H1 (cell line): ENCODE data around the gene TVP23B. TPM values are rescaled to one million over a fixed set of nuclear protein-coding genes. Genes with fewer than 3 reads are reported as not detected.
"Not testable (repeated sequence)": the region's sequence is repeated elsewhere in the genome, so short reads cannot be mapped to it uniquely, and the experiment has no call there.

Source experiments
- CTCF ChIA-PET: fragments of 300-600 bp; sonication (Branson Sonifier 250); formaldehyde crosslinking; loops from one replicate; lab custom pipeline; 2021; ENCODE audit not compliant: partially characterized antibody; lab: Charles Lee
- POLR2A ChIA-PET: fragments of 300-600 bp; sonication (Branson Sonifier 250); formaldehyde crosslinking; loops from one replicate; lab custom pipeline; 2021; ENCODE audit warnings: inconsistent platforms; ENCODE audit not compliant: partially characterized antibody; lab: Charles Lee
- DNase-seq, 2 experiments: peaks; one replicate each; pipeline versions ENCODE4 v3.0.0 to v3.0.0-alpha.2; 2010 to 2022; ENCODE audit warnings: low spot score in 2 of 2, low read depth in 1 of 2, mixed read lengths in 1 of 2
- FAIRE-seq: peaks from 2 replicates; lab custom pipeline; 2011; peaks lifted over from hg19 to GRCh38; lab: Jason Lieb, UNC
- H2AFZ ChIP-seq: 2 replicates; pipeline ENCODE4 v1.8.1; 2012; ENCODE audit warnings: low read length, inconsistent platforms
- H2AK5ac ChIP-seq: 2 replicates; pipeline ENCODE4 v1.6.1; 2013; ENCODE audit warnings: low read depth, low read length
- H2BK120ac ChIP-seq: replicated peaks from 2 replicates; pipeline ENCODE3; 2013; ENCODE audit warnings: low read depth, low read length, inconsistent platforms
- H2BK12ac ChIP-seq: 2 replicates; pipeline ENCODE4 v1.6.1; 2013; ENCODE audit warnings: low read depth, low read length
- H2BK15ac ChIP-seq: 2 replicates; pipeline ENCODE4 v1.6.1; 2013; ENCODE audit warnings: low read length
- H2BK20ac ChIP-seq: 2 replicates; pipeline ENCODE4 v1.6.1; 2013; ENCODE audit warnings: low read length
- H2BK5ac ChIP-seq: 2 replicates; pipeline ENCODE4 v1.6.1; 2013; ENCODE audit warnings: low read depth, low read length
- H3K14ac ChIP-seq: 2 replicates; pipeline ENCODE4 v1.6.1; 2013; ENCODE audit warnings: inconsistent platforms; ENCODE audit not compliant: insufficient read length
- H3K18ac ChIP-seq: 2 replicates; pipeline ENCODE4 v1.6.1; 2013; ENCODE audit warnings: low read length; ENCODE audit errors: extremely low read depth
- H3K23ac ChIP-seq: 2 replicates; pipeline ENCODE4 v1.6.1; 2013; ENCODE audit warnings: inconsistent platforms; ENCODE audit not compliant: insufficient read length
- H3K23me2 ChIP-seq: 2 replicates; pipeline ENCODE4 v1.6.1; 2013; ENCODE audit warnings: low read depth, low read length
- H3K27ac ChIP-seq: 2 replicates; pipeline ENCODE4 v1.6.1; 2011; ENCODE audit warnings: low read depth, low read length, inconsistent platforms
- H3K27me3 ChIP-seq, 4 experiments: replicated peaks in 1 of 4; 1 replicate in 1 of 4; 2 replicates in 3 of 4; pipeline versions ENCODE4 v1.6.1 to v1.8.1; 2011 to 2013; ENCODE audit warnings: low read length in 3 of 4, mild to moderate bottlenecking in 3 of 4, inconsistent platforms in 2 of 4, mixed read lengths in 2 of 4, moderate library complexity in 1 of 4; ENCODE audit not compliant: control insufficient read depth in 3 of 4, insufficient read depth in 3 of 4; ENCODE audit errors: extremely low read depth in 1 of 4
- H3K36me3 ChIP-seq, 4 experiments: 2 replicates each; pipeline versions ENCODE4 v1.6.1 to v1.8.1; 2011 to 2013; ENCODE audit warnings: mild to moderate bottlenecking in 4 of 4, low read length in 3 of 4, moderate library complexity in 2 of 4, control low read depth in 1 of 4, inconsistent platforms in 1 of 4; ENCODE audit not compliant: insufficient read depth in 4 of 4, control insufficient read depth in 2 of 4
- H3K4ac ChIP-seq: replicated peaks from 2 replicates; pipeline ENCODE3; 2013; ENCODE audit warnings: low read length, low read depth, mixed read lengths, inconsistent platforms; ENCODE audit not compliant: insufficient read length
- H3K4me1 ChIP-seq, 4 experiments: replicated peaks in 1 of 4; 1 replicate in 1 of 4; 2 replicates in 3 of 4; pipeline versions ENCODE4 v1.6.1 to v1.8.1; 2011 to 2013; ENCODE audit warnings: low read length in 3 of 4, inconsistent platforms in 2 of 4, mixed read lengths in 1 of 4; ENCODE audit not compliant: insufficient read depth in 4 of 4, control insufficient read depth in 3 of 4
- H3K4me2 ChIP-seq, 2 experiments: 2 replicates each; pipeline versions ENCODE4 v1.6.1 to v1.8.1; 2011 to 2013; ENCODE audit warnings: low read depth in 2 of 2, low read length in 2 of 2, control low read depth in 1 of 2, inconsistent platforms in 1 of 2, mild to moderate bottlenecking in 1 of 2; ENCODE audit not compliant: insufficient read depth in 1 of 2
- H3K4me3 ChIP-seq, 4 experiments: fragments of 200-600, 300-600 bp in 1 of 4; sonication (generic), shearing (Covaris generic), sonication (Bioruptor Twin) in 1 of 4; 2 replicates each; pipeline versions ENCODE4 v1.5.1 to v1.8.1; 2011 to 2016; ENCODE audit warnings: low read length in 4 of 4, low read depth in 3 of 4, control low read depth in 2 of 4, inconsistent platforms in 2 of 4, mild to moderate bottlenecking in 2 of 4, mixed read lengths in 1 of 4, moderate library complexity in 1 of 4; ENCODE audit not compliant: insufficient read depth in 2 of 4; ENCODE audit errors: extremely low read depth in 1 of 4
- H3K56ac ChIP-seq: replicated peaks from 2 replicates; pipeline ENCODE3; 2013; ENCODE audit warnings: low read depth, mild to moderate bottlenecking, mixed read lengths, low read length, inconsistent platforms; ENCODE audit not compliant: insufficient read length
- H3K79me1 ChIP-seq: 2 replicates; pipeline ENCODE4 v1.6.1; 2013; ENCODE audit warnings: low read depth, low read length, control low read depth
- H3K79me2 ChIP-seq, 2 experiments: 2 replicates each; pipeline versions ENCODE4 v1.6.1 to v1.8.1; 2012 to 2013; ENCODE audit warnings: low read length in 2 of 2, mild to moderate bottlenecking in 2 of 2, inconsistent platforms in 1 of 2; ENCODE audit not compliant: insufficient read depth in 2 of 2, control insufficient read depth in 1 of 2
- H3K9ac ChIP-seq, 4 experiments: replicated peaks in 1 of 4; 1 replicate in 1 of 4; 2 replicates in 3 of 4; pipeline versions ENCODE4 v1.6.1 to v1.8.1; 2011 to 2013; ENCODE audit warnings: low read depth in 3 of 4, low read length in 3 of 4, control low read depth in 2 of 4, mild to moderate bottlenecking in 2 of 4, moderate library complexity in 2 of 4, inconsistent platforms in 1 of 4; ENCODE audit errors: extremely low read depth in 1 of 4
- H3K9me3 ChIP-seq, 2 experiments: 2 replicates each; pipeline versions ENCODE4 v1.6.1 to v1.8.1; 2012 to 2013; ENCODE audit warnings: mild to moderate bottlenecking in 2 of 2, moderate library complexity in 2 of 2, control low read depth in 1 of 2, inconsistent platforms in 1 of 2, low read depth in 1 of 2, low read length in 1 of 2, mixed read lengths in 1 of 2; ENCODE audit not compliant: insufficient read depth in 2 of 2
- H4K20me1 ChIP-seq, 2 experiments: replicated peaks in 1 of 2; 2 replicates each; pipeline versions ENCODE3 to v1.8.1; 2011 to 2013; ENCODE audit warnings: inconsistent platforms in 2 of 2, low read length in 2 of 2, mild to moderate bottlenecking in 1 of 2; ENCODE audit not compliant: insufficient read depth in 2 of 2, control insufficient read depth in 1 of 2
- H4K5ac ChIP-seq: 2 replicates; pipeline ENCODE4 v1.6.1; 2013; ENCODE audit warnings: low read length, low read depth, mixed read lengths, inconsistent platforms; ENCODE audit not compliant: insufficient read length
- H4K8ac ChIP-seq: 2 replicates; pipeline ENCODE4 v1.8.0; 2013; ENCODE audit warnings: mild to moderate bottlenecking, moderate library complexity, low read length, inconsistent platforms; ENCODE audit not compliant: insufficient read depth; ENCODE audit errors: extremely low read depth
- H4K91ac ChIP-seq: replicated peaks from 2 replicates; pipeline ENCODE3; 2013; ENCODE audit warnings: low read length, mixed read lengths, inconsistent platforms; ENCODE audit not compliant: insufficient read length
- WGBS, 2 experiments: shearing (Covaris generic) in 1 of 2; methylation state at CpG; one replicate each; pipeline versions ENCODE4 v1.1.6 to v1.1.7; 2013 to 2015; ENCODE audit warnings: low lambda C conversion rate in 2 of 2, mixed read lengths in 2 of 2, inconsistent platforms in 1 of 2, low coverage in 1 of 2, missing lambda C conversion rate in 1 of 2; ENCODE audit not compliant: insufficient replicate concordance in 2 of 2, insufficient coverage in 1 of 2, insufficient read length in 1 of 2; ENCODE audit errors: extremely low coverage in 1 of 2, missing lambda C conversion rate in 1 of 2; 5-methylcytosine and 5-hydroxymethylcytosine counted together
- polyA plus RNA-seq, 7 experiments: library from polyadenylated mRNA; depleted of rRNA in 3 of 7; stranded (reverse) in 5 of 7; unstranded in 2 of 7; fragments of >200 nt in 5 of 7; fragments of 200-250 nt in 2 of 7; gene quantifications; 1 replicate in 5 of 7; 2 replicates in 1 of 7; 4 replicates in 1 of 7; pipeline versions ENCODE4 v1.2.1 to v1.2.3, GENCODE V29; 2011 to 2013; ENCODE audit warnings: missing spikeins in 2 of 7, mixed read lengths in 2 of 7
- total RNA-seq: library from RNA; stranded (reverse); fragmentation: NEBNext Ultra II Directional; extraction: Animal tissue kit (Norgen Biotek cat#: 25700); gene quantifications from 2 replicates; pipeline ENCODE4 v1.2.1, GENCODE V29; 2021

The TVP23B gene
- total and polyA plus RNA-seq, 2 of the 8 experiments (the other 6 are each of a cell fraction or from before 2014, with no cell fraction given) = 11.5 to 22.7 TPM

- H3K27ac ChIP-seq, H3K23ac ChIP-seq, H3K14ac ChIP-seq, H4K91ac ChIP-seq, H4K8ac ChIP-seq, FAIRE-seq, H3K4me1 ChIP-seq, POLR2A ChIA-PET, H4K20me1 ChIP-seq, H3K18ac ChIP-seq, H4K5ac ChIP-seq, H2AFZ ChIP-seq, DNase-seq, H3K4ac ChIP-seq, CTCF ChIA-PET, H2BK20ac ChIP-seq, H2AK5ac ChIP-seq, H2BK120ac ChIP-seq, H3K23me2 ChIP-seq, H3K36me3 ChIP-seq, H3K56ac ChIP-seq, H3K27me3 ChIP-seq, H2BK15ac ChIP-seq, H3K9me3 ChIP-seq, H3K79me1 ChIP-seq, H2BK12ac ChIP-seq, H2BK5ac ChIP-seq: not testable (repeated sequence)
- peak overlapping the region; percentile 29 to 65 (median 46); a peak in 6 of 8 replicates for H3K4me3 ChIP-seq
- 13% methylated on average over 2 of the region's 5 CpGs; no CpG with 5 or more reads in 1 of the 2 experiments for WGBS, 2 experiments
- H3K9ac ChIP-seq = peak overlapping the region in 1 of 4 experiments; percentile 51; a peak in 2 of 7 replicates
- peaks cover 0 to 13% of the 10 kb centered on the region in 2 experiments; a peak in 1 of 4 replicates for H3K79me2 ChIP-seq
- peak overlapping the region; percentile 28 to 33; a peak in 2 of 4 replicates for H3K4me2 ChIP-seq
Observed at GRCh38 chr17:18781805-18782204, 822 bp downstream of the TVP23B start.

- H2AFZ ChIP-seq, H2BK15ac ChIP-seq, POLR2A ChIA-PET, H3K4me3 ChIP-seq, H3K18ac ChIP-seq, H2BK20ac ChIP-seq, H4K91ac ChIP-seq, H3K79me1 ChIP-seq, H3K4ac ChIP-seq, H4K5ac ChIP-seq, H3K27me3 ChIP-seq, H4K8ac ChIP-seq, H3K56ac ChIP-seq, H3K14ac ChIP-seq, H2BK12ac ChIP-seq, H3K23ac ChIP-seq, FAIRE-seq, CTCF ChIA-PET, H3K9me3 ChIP-seq, H3K36me3 ChIP-seq, H3K9ac ChIP-seq, H3K4me2 ChIP-seq, DNase-seq, H3K4me1 ChIP-seq, H2AK5ac ChIP-seq, H2BK120ac ChIP-seq, H4K20me1 ChIP-seq, H3K27ac ChIP-seq, H2BK5ac ChIP-seq, H3K23me2 ChIP-seq: not testable (repeated sequence)
- WGBS, 2 experiments = 100% methylated on average over 1 of the region's 1 CpG; no CpG with 5 or more reads in 1 of the 2 experiments
- H3K79me2 ChIP-seq = peaks cover 0 to 13% of the 10 kb centered on the region in 2 experiments; a peak in 1 of 4 replicates
Observed at GRCh38 chr17:18785933-18786332, 5.0 kb downstream of the TVP23B start.
